IMR-90 (cell line): ENCODE measurements around the gene SORL1. TPM values are rescaled to one million over a fixed set of nuclear protein-coding genes. Genes with fewer than 3 reads are reported as not detected.

Experiments
- ATAC-seq: fragments of 200-7000 bp; cut with Tn5 transposase; 2 replicates; pipeline ENCODE4 v1.9.1; 2020; ENCODE audit warnings: low read depth, mild to moderate bottlenecking, moderate library complexity
- BruUV-seq: library from RNA; stranded (reverse); fragments of 400-500 nt; replicated peaks from 2 replicates; lab custom pipeline; 2021; lab: Mats Ljungman, UMichigan
- CTCF ChIA-PET: fragments of 300-600 bp; formaldehyde crosslinking; extraction: SDS; loops from one replicate; lab custom pipeline; 2021; ENCODE audit warnings: antibody characterized with exemption; lab: Yijun Ruan, JAX
- POLR2A ChIA-PET: fragments of 300-600 bp; sonication (Branson Sonifier 250); formaldehyde crosslinking; loops from one replicate; lab custom pipeline; 2022; ENCODE audit warnings: antibody characterized with exemption; ENCODE audit not compliant: unreplicated experiment; lab: Charles Lee
- DNase-seq: peaks from one replicate; pipeline ENCODE4 v3.0.0; 2013
- H2AFZ ChIP-seq: replicated peaks from 2 replicates; pipeline ENCODE3; 2013; ENCODE audit warnings: low read length, mild to moderate bottlenecking; ENCODE audit not compliant: poor library complexity
- H2AK5ac ChIP-seq: 2 replicates; pipeline ENCODE4 v1.6.1; 2013; ENCODE audit warnings: low read depth, low read length, inconsistent platforms
- H2AK9ac ChIP-seq: replicated peaks from 2 replicates; pipeline ENCODE3; 2013; ENCODE audit warnings: mild to moderate bottlenecking, low read depth, low read length, moderate library complexity; ENCODE audit not compliant: poor library complexity
- H2BK120ac ChIP-seq: 2 replicates; pipeline ENCODE4 v1.6.1; 2013; ENCODE audit warnings: low read depth, low read length, inconsistent platforms
- H2BK15ac ChIP-seq: 3 replicates; pipeline ENCODE4 v1.6.1; 2013; ENCODE audit warnings: low read depth, low read length, inconsistent platforms
- H2BK20ac ChIP-seq: 2 replicates; pipeline ENCODE4 v1.6.1; 2013; ENCODE audit warnings: low read depth, mild to moderate bottlenecking, inconsistent platforms, low read length, moderate library complexity
- H2BK5ac ChIP-seq: 2 replicates; pipeline ENCODE4 v1.6.1; 2013; ENCODE audit warnings: mild to moderate bottlenecking, low read depth, low read length, inconsistent platforms; ENCODE audit not compliant: poor library complexity, severe bottlenecking
- H3K14ac ChIP-seq: replicated peaks from 2 replicates; pipeline ENCODE4 v1.6.1; 2013; ENCODE audit warnings: low read depth, low read length, inconsistent platforms
- H3K18ac ChIP-seq: 2 replicates; pipeline ENCODE4 v1.6.1; 2013; ENCODE audit warnings: low read depth, low read length, control low read depth
- H3K23ac ChIP-seq: 2 replicates; pipeline ENCODE4 v1.6.1; 2013; ENCODE audit warnings: low read depth, low read length, inconsistent platforms
- H3K27ac ChIP-seq: 2 replicates; pipeline ENCODE4 v1.5.1; 2013; ENCODE audit warnings: mild to moderate bottlenecking, control low read depth, low read length; ENCODE audit not compliant: insufficient read depth
- H3K27me3 ChIP-seq: 2 replicates; pipeline ENCODE4 v1.6.1; 2013; ENCODE audit warnings: low read length; ENCODE audit not compliant: control insufficient read depth, insufficient read depth
- H3K36me3 ChIP-seq: 2 replicates; pipeline ENCODE4 v1.6.1; 2013; ENCODE audit warnings: low read length, mixed read lengths; ENCODE audit not compliant: control insufficient read depth, insufficient read depth
- H3K4ac ChIP-seq: 2 replicates; pipeline ENCODE4 v1.6.1; 2013; ENCODE audit warnings: low read depth, low read length, inconsistent platforms
- H3K4me1 ChIP-seq: 2 replicates; pipeline ENCODE4 v1.6.1; 2013; ENCODE audit warnings: low read length, mixed read lengths; ENCODE audit not compliant: control insufficient read depth, insufficient read depth
- H3K4me2 ChIP-seq: 2 replicates; pipeline ENCODE4 v1.6.1; 2013; ENCODE audit warnings: low read depth, mild to moderate bottlenecking, control low read depth, low read length, moderate library complexity
- H3K4me3 ChIP-seq: 2 replicates; pipeline ENCODE4 v1.5.1; 2013; ENCODE audit warnings: low read depth, mild to moderate bottlenecking, control low read depth, low read length, moderate library complexity; ENCODE audit not compliant: insufficient read depth
- H3K56ac ChIP-seq: 2 replicates; pipeline ENCODE4 v1.6.1; 2013; ENCODE audit warnings: low read length, inconsistent platforms; ENCODE audit not compliant: insufficient read depth; ENCODE audit errors: extremely low read depth
- H3K79me1 ChIP-seq, 2 experiments: 2 replicates each; pipeline ENCODE4 v1.6.1; 2013; ENCODE audit warnings: low read length in 2 of 2, inconsistent platforms in 1 of 2, low read depth in 1 of 2
- H3K9ac ChIP-seq: 2 replicates; pipeline ENCODE4 v1.6.1; 2013; ENCODE audit warnings: low read depth, low read length, control low read depth
- H3K9me1 ChIP-seq: 2 replicates; pipeline ENCODE4 v1.6.1; 2013; ENCODE audit warnings: low read length, inconsistent platforms; ENCODE audit not compliant: insufficient read depth
- H3K9me3 ChIP-seq: 2 replicates; pipeline ENCODE4 v1.6.1; 2013; ENCODE audit warnings: low read length; ENCODE audit not compliant: control insufficient read depth, insufficient read depth
- H4K20me1 ChIP-seq: 2 replicates; pipeline ENCODE4 v1.6.1; 2013; ENCODE audit warnings: low read length, inconsistent platforms; ENCODE audit not compliant: insufficient read depth
- H4K5ac ChIP-seq: 2 replicates; pipeline ENCODE4 v1.6.1; 2013; ENCODE audit warnings: mild to moderate bottlenecking, low read depth, low read length, control low read depth
- H4K8ac ChIP-seq, 2 experiments: 2 replicates each; pipeline ENCODE4 v1.6.1; 2013; ENCODE audit warnings: low read depth in 2 of 2, low read length in 2 of 2, control low read depth in 1 of 2, inconsistent platforms in 1 of 2
- H4K91ac ChIP-seq: 2 replicates; pipeline ENCODE4 v1.6.1; 2013; ENCODE audit warnings: low read depth, low read length, inconsistent platforms; ENCODE audit not compliant: insufficient read depth
- MAFK ChIP-seq: IDR thresholded peaks from 2 replicates; pipeline ENCODE4 v1.6.1; 2012; ENCODE audit warnings: low read depth, low read length, improper control_type of control experiment
- RAD21 ChIP-seq: IDR thresholded peaks from 2 replicates; pipeline ENCODE4 v1.6.1; 2012; ENCODE audit warnings: low read length, improper control_type of control experiment
- RFX5 ChIP-seq: IDR thresholded peaks from 2 replicates; pipeline ENCODE4 v1.8.0; 2012; ENCODE audit warnings: low read depth, mild to moderate bottlenecking, low read length, moderate library complexity
- WGBS, 2 experiments: methylation state at CpG; one replicate each; pipeline versions ENCODE4 v1.1.5 to v1.1.7; 2013; ENCODE audit warnings: missing lambda C conversion rate in 2 of 2; ENCODE audit not compliant: insufficient read length in 1 of 2; ENCODE audit errors: extremely low coverage in 2 of 2; 5-methylcytosine and 5-hydroxymethylcytosine counted together
- dilution Hi-C: fragments of 300-500 bp; cut with HindIII; formaldehyde crosslinking; loops from one replicate; pipeline ENCODE4 v1.14.3; 2018; ENCODE audit warnings: low sequenced_read_pairs; ENCODE audit not compliant: unreplicated experiment
- in situ Hi-C: fragments of 300-500 bp; cut with MboI; formaldehyde crosslinking; loops from 3 replicates; pipeline ENCODE4 v1.14.3; 2019; ENCODE audit warnings: low sequenced_read_pairs, inconsistent platforms, mixed read lengths
- intact Hi-C: fragments of 100-400 bp; cut with micrococcal nuclease; formaldehyde crosslinking; loops from 2 replicates; pipeline ENCODE4 v1.10.0; 2022
- polyA plus RNA-seq, 3 experiments: library from polyadenylated mRNA; depleted of rRNA; stranded (reverse); fragments of >200 nt; gene quantifications; 2 replicates each; pipeline ENCODE4 v1.2.3, GENCODE V29; 2012; ENCODE audit warnings: low replicate concordance in 1 of 3
- total RNA-seq: library from RNA; depleted of rRNA; stranded (reverse); fragments of >200 nt; gene quantifications from 2 replicates; pipeline ENCODE4 v1.2.3, GENCODE V29; 2012

Gene SORL1
- total and polyA plus RNA-seq, 2 of the 4 experiments (the other 2 are of a cell fraction): 1.0 to 2.0 TPM

DNA sequence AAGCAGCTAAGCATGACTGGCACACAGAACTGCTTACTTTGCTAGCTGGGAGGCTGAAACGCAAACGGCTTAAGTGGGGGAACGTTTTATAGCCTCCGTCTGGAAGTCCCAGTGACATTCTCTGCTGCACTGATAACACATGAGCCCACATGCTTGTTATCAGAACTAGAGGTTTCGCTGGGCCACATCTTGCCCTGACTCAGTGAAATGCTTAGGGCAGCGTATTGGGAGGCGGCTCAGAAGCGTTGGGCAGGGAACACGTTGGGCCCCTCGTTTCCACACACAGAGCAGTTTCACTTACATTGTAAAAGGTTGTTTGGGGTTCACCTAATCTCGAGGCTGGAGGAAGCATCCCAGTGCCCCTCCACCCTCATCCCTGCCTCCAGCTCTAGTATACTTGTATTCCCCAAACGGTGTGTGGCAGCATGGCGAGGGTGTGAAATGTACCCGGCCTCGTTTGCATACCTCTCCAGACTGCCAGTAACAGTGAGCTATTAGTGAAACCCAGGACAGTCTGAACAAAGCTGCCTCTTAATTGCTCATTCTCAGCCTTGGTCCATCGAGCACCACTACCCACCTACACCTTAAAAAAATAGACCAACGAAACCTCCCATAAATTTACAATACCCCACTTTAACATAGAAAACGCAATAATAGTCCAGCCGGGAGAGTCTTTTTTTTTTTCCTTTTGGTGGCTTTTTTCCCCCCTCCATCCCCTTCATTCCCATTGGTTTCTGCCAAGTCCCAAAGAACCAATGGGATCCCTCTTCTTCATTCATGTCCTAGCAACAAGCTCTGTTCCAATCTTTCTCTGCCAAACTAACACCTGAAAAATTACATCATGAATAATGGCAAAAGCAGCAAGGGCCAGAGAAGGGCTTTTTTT is 219.4 kb downstream of the SORL1 start:
- ATAC-seq: no peak
- no TSS peak for BruUV-seq
- POLR2A ChIA-PET: no interaction called here

More for the DNA sequence above, 219.4 kb downstream of the SORL1 start:
- Histone ChIP-seq H3K18ac (no peak overlapping the region), H3K9ac (no peak overlapping the region), H4K5ac (no peak overlapping the region), H3K4me1 (peaks cover 4% of the 10 kb centered on the region; the same call in 1 of the 2 replicates), H3K79me1 (no peaks in the 10 kb centered on the region), H3K9me1 (0 out of 2 replicates have a peak, but pooled peaks cover 3% of the 10 kb centered on the region), H3K4ac (0 out of 2 replicates have a peak overlapping the region, but pooled peaks have one; percentile 10), H3K4me3 (no peak overlapping the region), H3K23ac (no peak overlapping the region), H2AK5ac (no peak overlapping the region), H4K20me1 (no peaks in the 10 kb centered on the region), H4K8ac (0 out of 4 replicates have a peak overlapping the region, but pooled peaks of 1 of the 2 experiments have one; percentile 30), H3K27ac (no peak overlapping the region), H2BK15ac (no peak overlapping the region), H2AK9ac (no peak overlapping the region), H3K9me3 (no peaks in the 10 kb centered on the region), H3K4me2 (no peak overlapping the region), H3K14ac (0 out of 2 replicates have a peak overlapping the region, but pooled peaks have one; percentile 4), H4K91ac (no peak overlapping the region; the same call in 1 of the 2 replicates), H2AFZ (peak overlapping the region; percentile 4), H3K56ac (no peak overlapping the region), H2BK5ac (no peak overlapping the region), H2BK20ac (no peak overlapping the region; the same call in 1 of the 2 replicates), H2BK120ac (peak overlapping the region; percentile 13; the same call in 1 of the 2 replicates), H3K27me3 (no peaks in the 10 kb centered on the region), H3K36me3 (no peaks in the 10 kb centered on the region)
- dilution Hi-C loops (no loop called here), intact Hi-C loops (no loop called here), in situ Hi-C loops (no loop called here)
- CTCF ChIA-PET: interaction anchor here (1.4 kb wide), 1 partner anchor 9 kb away, joined by 5 read pairs; no protein-coding TSS in a partner anchor
- TF ChIP-seq RAD21: no peak
- peak; percentile 54; the same call in 1 of the 2 replicates for TF ChIP-seq RFX5
- TF ChIP-seq MAFK: peak; percentile 24
- WGBS, 2 experiments: 58 to 100% methylated on average over 1 to 4 of the region's 19 CpGs
- DNase-seq: peak; percentile 49
